CD4-positive, alpha-beta T cell (primary cell): ENCODE measurements around the gene LRRC46. TPM values are rescaled to one million over a fixed set of nuclear protein-coding genes. Genes with fewer than 3 reads are reported as not detected.

Source experiments
- ATAC-seq: fragments of 200-7000 bp; cut with Tn5 transposase; one replicate; pipeline ENCODE4 v1.10.0; 2022; ENCODE audit warnings: mild to moderate bottlenecking; ENCODE audit not compliant: poor library complexity
- CTCF ChIA-PET: fragments of 350-600 bp; sonication (Branson Sonifier 250); formaldehyde crosslinking; loops from one replicate; lab custom pipeline; 2021; ENCODE audit warnings: antibody characterized with exemption, inconsistent platforms; lab: Charles Lee
- POLR2A ChIA-PET: fragments of 350-600 bp; sonication (Branson Sonifier 250); formaldehyde crosslinking; loops from one replicate; lab custom pipeline; 2021; ENCODE audit warnings: antibody characterized with exemption, inconsistent platforms; lab: Charles Lee
- DNase-seq, 14 experiments: peaks; one replicate each; pipeline ENCODE4 v3.0.0-alpha.2; 2013 to 2020; ENCODE audit warnings: mixed read lengths in 2 of 14
- H3K27ac ChIP-seq, 2 donors: one replicate each; pipeline versions ENCODE4 v1.5.1 to v1.7.0; 2013; ENCODE audit warnings: low read length in 2 of 2, low read depth in 1 of 2, mild to moderate bottlenecking in 1 of 2
- H3K27me3 ChIP-seq, 2 experiments: 1 replicate in 1 of 2; 2 replicates in 1 of 2; pipeline versions ENCODE4 v1.6.1 to v1.7.0; 2013; ENCODE audit warnings: low read length in 2 of 2, control low read depth in 1 of 2, mild to moderate bottlenecking in 1 of 2, moderate library complexity in 1 of 2; ENCODE audit not compliant: insufficient read depth in 2 of 2, control insufficient read depth in 1 of 2
- H3K36me3 ChIP-seq: one replicate; pipeline ENCODE4 v1.6.1; 2013; ENCODE audit warnings: low read length, control low read depth; ENCODE audit not compliant: insufficient read depth
- H3K4me1 ChIP-seq: one replicate; pipeline ENCODE4 v1.6.1; 2013; ENCODE audit warnings: low read length, control low read depth; ENCODE audit not compliant: insufficient read depth
- H3K4me3 ChIP-seq: one replicate; pipeline ENCODE4 v1.5.1; 2013; ENCODE audit warnings: mild to moderate bottlenecking, low read length, moderate library complexity
- H3K9me3 ChIP-seq, 2 experiments: 1 replicate in 1 of 2; 2 replicates in 1 of 2; pipeline versions ENCODE4 v1.6.1 to v1.7.0; 2013; ENCODE audit warnings: low read length in 2 of 2, mild to moderate bottlenecking in 2 of 2, control low read depth in 1 of 2, moderate library complexity in 1 of 2; ENCODE audit not compliant: control insufficient read depth in 1 of 2, insufficient read depth in 1 of 2
- H3K27ac Mint-ChIP-seq: one replicate; pipeline ENCODE4 v1.8.0; 2020; ENCODE audit warnings: mixed read lengths
- H3K27me3 Mint-ChIP-seq: one replicate; pipeline ENCODE4 v1.8.0; 2021; ENCODE audit warnings: mixed read lengths
- H3K36me3 Mint-ChIP-seq: one replicate; pipeline ENCODE4 v1.8.0; 2021; ENCODE audit warnings: low read depth, mixed read lengths
- H3K4me1 Mint-ChIP-seq: one replicate; pipeline ENCODE4 v1.8.0; 2021; ENCODE audit warnings: low read depth, mixed read lengths
- H3K4me3 Mint-ChIP-seq: one replicate; pipeline ENCODE4 v1.8.0; 2020; ENCODE audit warnings: mild to moderate bottlenecking, mixed read lengths
- H3K9me3 Mint-ChIP-seq: one replicate; pipeline ENCODE4 v1.8.0; 2020; ENCODE audit warnings: mixed read lengths
- intact Hi-C, 2 experiments: fragments of 100-400 bp; cut with DNase I in 1 of 2; cut with micrococcal nuclease in 1 of 2; formaldehyde crosslinking; loops; one replicate each; pipeline versions ENCODE4 v1.15.1 to v1.9.0; 2023 to 2025; cut with DNase I, micrococcal nuclease
- total RNA-seq, 174 experiments: library from RNA in 2 of 174; stranded (reverse) in 2 of 174; gene quantifications; one replicate each; pipeline ENCODE4 v1.2.3 and lab custom pipeline; 2021 to 2026
- TF ChIP-seq, protein P1 (sequence below): fragments of 200-600 bp; IDR thresholded peaks from one replicate; pipeline ENCODE4 v1.8.0; 2022; ENCODE audit warnings: antibody characterized with exemption, mild to moderate bottlenecking

Gene LRRC46
- total RNA-seq, 2 experiments from 2014 or later = 0.42 to 0.85 TPM

DNA sequence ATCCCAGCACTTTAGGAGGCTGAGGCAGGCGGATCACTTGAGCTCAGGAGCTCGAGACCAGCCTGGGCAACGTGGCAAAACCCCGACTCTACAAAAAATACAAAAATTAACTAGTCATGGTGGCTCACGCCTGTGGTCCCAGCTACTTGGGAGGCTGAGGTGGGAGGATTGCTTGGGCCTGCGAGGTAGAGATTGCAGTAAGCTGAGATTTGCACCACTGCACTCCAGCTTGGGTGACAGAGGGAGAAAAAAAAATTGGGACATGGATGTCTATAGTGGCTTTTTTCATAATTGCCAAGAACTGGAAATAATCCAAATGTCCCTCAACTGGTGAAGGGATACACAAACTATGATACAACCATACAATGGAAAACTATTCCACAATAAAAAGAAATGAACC is 38.5 kb upstream of the LRRC46 start:
- TF ChIP-seq, protein P1, sequence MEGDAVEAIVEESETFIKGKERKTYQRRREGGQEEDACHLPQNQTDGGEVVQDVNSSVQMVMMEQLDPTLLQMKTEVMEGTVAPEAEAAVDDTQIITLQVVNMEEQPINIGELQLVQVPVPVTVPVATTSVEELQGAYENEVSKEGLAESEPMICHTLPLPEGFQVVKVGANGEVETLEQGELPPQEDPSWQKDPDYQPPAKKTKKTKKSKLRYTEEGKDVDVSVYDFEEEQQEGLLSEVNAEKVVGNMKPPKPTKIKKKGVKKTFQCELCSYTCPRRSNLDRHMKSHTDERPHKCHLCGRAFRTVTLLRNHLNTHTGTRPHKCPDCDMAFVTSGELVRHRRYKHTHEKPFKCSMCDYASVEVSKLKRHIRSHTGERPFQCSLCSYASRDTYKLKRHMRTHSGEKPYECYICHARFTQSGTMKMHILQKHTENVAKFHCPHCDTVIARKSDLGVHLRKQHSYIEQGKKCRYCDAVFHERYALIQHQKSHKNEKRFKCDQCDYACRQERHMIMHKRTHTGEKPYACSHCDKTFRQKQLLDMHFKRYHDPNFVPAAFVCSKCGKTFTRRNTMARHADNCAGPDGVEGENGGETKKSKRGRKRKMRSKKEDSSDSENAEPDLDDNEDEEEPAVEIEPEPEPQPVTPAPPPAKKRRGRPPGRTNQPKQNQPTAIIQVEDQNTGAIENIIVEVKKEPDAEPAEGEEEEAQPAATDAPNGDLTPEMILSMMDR = no peak
- peaks cover 22 to 46% of the 10 kb centered on the region in 2 experiments for H3K27me3 ChIP-seq
- no peaks in the 10 kb centered on the region for H3K9me3 Mint-ChIP-seq
- no peaks in the 10 kb centered on the region for H3K36me3 Mint-ChIP-seq
- no peak overlapping the region for H3K27ac ChIP-seq
- H3K4me1 Mint-ChIP-seq = peaks cover 16% of the 10 kb centered on the region
- intact Hi-C loops = no loop called here
- no peak overlapping the region for H3K27ac Mint-ChIP-seq
- peaks cover 76% of the 10 kb centered on the region for H3K27me3 Mint-ChIP-seq
- H3K4me3 ChIP-seq = no peak overlapping the region
- ChIA-PET POLR2A (no interaction called here), CTCF (no interaction called here)
- peaks cover 0 to 5% of the 10 kb centered on the region in 2 experiments for H3K9me3 ChIP-seq
- H3K4me3 Mint-ChIP-seq = no peak overlapping the region
- peaks cover 10% of the 10 kb centered on the region for H3K4me1 ChIP-seq
- no peaks in the 10 kb centered on the region for H3K36me3 ChIP-seq
- DNase-seq (no peak), ATAC-seq (no peak)

GRCh38 chr17:47797797-47798196 is 33.7 kb upstream of the LRRC46 start:
- no peak overlapping the region for H3K27ac Mint-ChIP-seq
- ChIA-PET POLR2A (interaction anchor here (0.6 kb wide), 1 partner anchor 17 kb away, joined by 3 read pairs; no protein-coding TSS in a partner anchor), CTCF (no interaction called here)

GRCh38 chr17:47800686-47801085 is 30.8 kb upstream of the LRRC46 start:
- CTCF ChIA-PET = no interaction called here
- no peaks in the 10 kb centered on the region for H3K4me1 Mint-ChIP-seq
- intact Hi-C loops = loop anchor here in 1 of 2 experiments (5.0 kb wide), 1 partner anchor 103 kb away; no protein-coding TSS in a partner anchor

More at GRCh38 chr17:47797797-47798196, 33.7 kb upstream of the LRRC46 start:
- Histone ChIP-seq H3K27ac (no peak overlapping the region), H3K27me3 (peaks cover 4 to 11% of the 10 kb centered on the region in 2 experiments), H3K4me1 (peaks cover 5% of the 10 kb centered on the region), H3K36me3 (no peaks in the 10 kb centered on the region), H3K9me3 (no peaks in the 10 kb centered on the region), H3K4me3 (no peak overlapping the region)
- H3K36me3 Mint-ChIP-seq = no peaks in the 10 kb centered on the region
- intact Hi-C loops = no loop called here
- no peak for DNase-seq
- no peaks in the 10 kb centered on the region for H3K4me1 Mint-ChIP-seq
- H3K27me3 Mint-ChIP-seq = peaks cover 33% of the 10 kb centered on the region
- H3K4me3 Mint-ChIP-seq = no peak overlapping the region
- ATAC-seq = no peak
- H3K9me3 Mint-ChIP-seq = no peaks in the 10 kb centered on the region
- TF ChIP-seq, protein P1 = no peak

More at GRCh38 chr17:47800686-47801085, 30.8 kb upstream of the LRRC46 start:
- H3K4me1 ChIP-seq = peaks cover 5% of the 10 kb centered on the region
- POLR2A ChIA-PET = no interaction called here
- H3K27ac Mint-ChIP-seq = no peak overlapping the region
- no peak for ATAC-seq
- no peak overlapping the region for H3K27ac ChIP-seq
- H3K27me3 Mint-ChIP-seq = peaks cover 4% of the 10 kb centered on the region
- no peak overlapping the region for H3K4me3 Mint-ChIP-seq
- no peaks in the 10 kb centered on the region for H3K36me3 ChIP-seq
- H3K4me3 ChIP-seq = no peak overlapping the region
- TF ChIP-seq, protein P1 = no peak
- H3K36me3 Mint-ChIP-seq = no peaks in the 10 kb centered on the region
- peak in 1 of 14 experiments; percentile 8 for DNase-seq
- no peaks in the 10 kb centered on the region for H3K9me3 ChIP-seq
- no peaks in the 10 kb centered on the region for H3K9me3 Mint-ChIP-seq
- no peaks in the 10 kb centered on the region for H3K27me3 ChIP-seq
